ENCODE data around the gene ITLN2.
A peak's percentile ranks its signal among the peaks of the same experiment; 100 is the strongest.

DNA sequence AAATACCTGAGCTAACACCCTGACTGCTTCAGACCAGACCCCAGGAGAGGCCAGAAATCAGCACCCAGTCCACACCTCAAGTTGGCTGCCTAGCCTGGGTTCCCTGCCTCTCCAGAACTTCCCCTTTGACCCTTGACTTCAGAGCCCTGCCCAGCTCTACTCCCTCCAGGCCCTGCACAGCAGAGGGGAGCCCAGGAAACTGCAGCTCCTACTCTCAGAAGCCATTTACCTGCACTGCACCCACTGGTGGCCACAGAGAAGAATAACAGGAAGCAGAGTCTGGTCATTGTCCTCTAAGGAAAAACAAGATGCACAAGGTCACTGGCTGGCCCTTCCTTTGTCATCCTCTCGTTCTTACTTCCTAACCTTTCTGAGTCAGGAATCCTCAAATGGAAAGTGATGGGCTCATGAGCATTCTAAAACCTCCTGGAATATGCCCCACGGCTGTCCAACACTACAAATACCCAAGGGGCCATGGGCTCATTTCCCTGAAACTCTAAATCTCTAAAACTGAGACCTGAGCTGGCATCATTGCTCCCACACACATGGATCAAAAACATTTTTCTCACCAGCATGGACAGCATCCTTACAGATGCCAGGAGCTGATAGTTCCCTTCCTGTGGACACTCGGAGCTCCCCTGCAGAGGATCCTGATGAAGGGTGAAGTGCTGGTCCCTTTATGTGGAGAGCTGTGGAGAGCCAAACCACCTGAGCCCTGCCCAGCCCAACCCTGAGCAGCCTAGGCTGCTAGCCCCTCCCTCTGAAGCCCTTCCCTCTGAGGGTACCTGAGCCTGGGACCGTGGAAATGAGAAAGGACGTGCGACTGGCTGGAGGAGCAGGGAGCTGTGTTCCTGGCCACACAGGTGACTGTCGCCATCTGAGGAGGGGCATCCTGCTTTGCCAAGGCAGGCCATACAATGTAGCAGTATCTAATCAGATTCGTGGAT is at the start of gene ITLN2:
- TF ChIP-seq POLR2A (IDR thresholded peaks at IDR 0.05) (no peak), EP300 (IDR thresholded peaks at IDR 0.05) (no peak)
- TF ChIP-seq, protein P1, sequence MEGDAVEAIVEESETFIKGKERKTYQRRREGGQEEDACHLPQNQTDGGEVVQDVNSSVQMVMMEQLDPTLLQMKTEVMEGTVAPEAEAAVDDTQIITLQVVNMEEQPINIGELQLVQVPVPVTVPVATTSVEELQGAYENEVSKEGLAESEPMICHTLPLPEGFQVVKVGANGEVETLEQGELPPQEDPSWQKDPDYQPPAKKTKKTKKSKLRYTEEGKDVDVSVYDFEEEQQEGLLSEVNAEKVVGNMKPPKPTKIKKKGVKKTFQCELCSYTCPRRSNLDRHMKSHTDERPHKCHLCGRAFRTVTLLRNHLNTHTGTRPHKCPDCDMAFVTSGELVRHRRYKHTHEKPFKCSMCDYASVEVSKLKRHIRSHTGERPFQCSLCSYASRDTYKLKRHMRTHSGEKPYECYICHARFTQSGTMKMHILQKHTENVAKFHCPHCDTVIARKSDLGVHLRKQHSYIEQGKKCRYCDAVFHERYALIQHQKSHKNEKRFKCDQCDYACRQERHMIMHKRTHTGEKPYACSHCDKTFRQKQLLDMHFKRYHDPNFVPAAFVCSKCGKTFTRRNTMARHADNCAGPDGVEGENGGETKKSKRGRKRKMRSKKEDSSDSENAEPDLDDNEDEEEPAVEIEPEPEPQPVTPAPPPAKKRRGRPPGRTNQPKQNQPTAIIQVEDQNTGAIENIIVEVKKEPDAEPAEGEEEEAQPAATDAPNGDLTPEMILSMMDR (IDR thresholded peaks at IDR 0.05), result peak; percentile 36 to 73 (median 57)

All from upper lobe of left lung (tissue), 4 donors.